ENCODE data around the gene SLC22A5.

The SLC22A5 gene

DNA sequence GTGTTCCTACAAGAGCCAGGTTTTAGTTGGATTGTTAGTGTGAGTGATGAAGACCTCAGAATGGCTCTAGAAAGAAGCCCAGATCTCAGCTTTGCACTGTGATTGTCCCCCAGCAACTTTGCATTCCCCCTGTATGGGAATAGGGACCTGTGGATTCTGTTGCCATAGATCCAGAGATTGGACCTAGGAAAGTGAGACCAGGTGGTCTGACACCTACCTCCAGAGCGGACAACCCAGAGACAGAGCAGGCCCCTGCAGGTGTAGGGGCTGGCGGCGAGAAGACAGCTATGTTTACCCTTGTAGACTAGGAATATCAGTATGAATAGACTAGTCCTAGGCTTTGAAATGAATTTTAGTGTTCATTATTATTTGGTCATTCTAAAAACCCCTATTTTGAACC lies 67.4 kb downstream of the SLC22A5 start:
- TF ChIP-seq POLR2AphosphoS5 (IDR thresholded peaks at IDR 0.05; ENCODE audit: low read depth, low read length) = no peak
- no peak for TF ChIP-seq TAF1 (IDR thresholded peaks at IDR 0.05; ENCODE audit: borderline replicate concordance, insufficient read depth, low read length)
- no peak for TF ChIP-seq SIN3A (IDR thresholded peaks at IDR 0.05; ENCODE audit: borderline replicate concordance, insufficient read depth, low read length)
- TF ChIP-seq, protein P1, sequence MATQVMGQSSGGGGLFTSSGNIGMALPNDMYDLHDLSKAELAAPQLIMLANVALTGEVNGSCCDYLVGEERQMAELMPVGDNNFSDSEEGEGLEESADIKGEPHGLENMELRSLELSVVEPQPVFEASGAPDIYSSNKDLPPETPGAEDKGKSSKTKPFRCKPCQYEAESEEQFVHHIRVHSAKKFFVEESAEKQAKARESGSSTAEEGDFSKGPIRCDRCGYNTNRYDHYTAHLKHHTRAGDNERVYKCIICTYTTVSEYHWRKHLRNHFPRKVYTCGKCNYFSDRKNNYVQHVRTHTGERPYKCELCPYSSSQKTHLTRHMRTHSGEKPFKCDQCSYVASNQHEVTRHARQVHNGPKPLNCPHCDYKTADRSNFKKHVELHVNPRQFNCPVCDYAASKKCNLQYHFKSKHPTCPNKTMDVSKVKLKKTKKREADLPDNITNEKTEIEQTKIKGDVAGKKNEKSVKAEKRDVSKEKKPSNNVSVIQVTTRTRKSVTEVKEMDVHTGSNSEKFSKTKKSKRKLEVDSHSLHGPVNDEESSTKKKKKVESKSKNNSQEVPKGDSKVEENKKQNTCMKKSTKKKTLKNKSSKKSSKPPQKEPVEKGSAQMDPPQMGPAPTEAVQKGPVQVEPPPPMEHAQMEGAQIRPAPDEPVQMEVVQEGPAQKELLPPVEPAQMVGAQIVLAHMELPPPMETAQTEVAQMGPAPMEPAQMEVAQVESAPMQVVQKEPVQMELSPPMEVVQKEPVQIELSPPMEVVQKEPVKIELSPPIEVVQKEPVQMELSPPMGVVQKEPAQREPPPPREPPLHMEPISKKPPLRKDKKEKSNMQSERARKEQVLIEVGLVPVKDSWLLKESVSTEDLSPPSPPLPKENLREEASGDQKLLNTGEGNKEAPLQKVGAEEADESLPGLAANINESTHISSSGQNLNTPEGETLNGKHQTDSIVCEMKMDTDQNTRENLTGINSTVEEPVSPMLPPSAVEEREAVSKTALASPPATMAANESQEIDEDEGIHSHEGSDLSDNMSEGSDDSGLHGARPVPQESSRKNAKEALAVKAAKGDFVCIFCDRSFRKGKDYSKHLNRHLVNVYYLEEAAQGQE (IDR thresholded peaks at IDR 0.05; ENCODE audit: insufficient read depth in 1 of 2, low read depth in 2 of 2, low read length in 2 of 2) = no peak
- no peak for TF ChIP-seq FOXP2 (optimal IDR thresholded peaks at IDR 0.05; ENCODE audit: borderline replicate concordance, extremely low read depth, extremely low read length, insufficient read depth)

DNA sequence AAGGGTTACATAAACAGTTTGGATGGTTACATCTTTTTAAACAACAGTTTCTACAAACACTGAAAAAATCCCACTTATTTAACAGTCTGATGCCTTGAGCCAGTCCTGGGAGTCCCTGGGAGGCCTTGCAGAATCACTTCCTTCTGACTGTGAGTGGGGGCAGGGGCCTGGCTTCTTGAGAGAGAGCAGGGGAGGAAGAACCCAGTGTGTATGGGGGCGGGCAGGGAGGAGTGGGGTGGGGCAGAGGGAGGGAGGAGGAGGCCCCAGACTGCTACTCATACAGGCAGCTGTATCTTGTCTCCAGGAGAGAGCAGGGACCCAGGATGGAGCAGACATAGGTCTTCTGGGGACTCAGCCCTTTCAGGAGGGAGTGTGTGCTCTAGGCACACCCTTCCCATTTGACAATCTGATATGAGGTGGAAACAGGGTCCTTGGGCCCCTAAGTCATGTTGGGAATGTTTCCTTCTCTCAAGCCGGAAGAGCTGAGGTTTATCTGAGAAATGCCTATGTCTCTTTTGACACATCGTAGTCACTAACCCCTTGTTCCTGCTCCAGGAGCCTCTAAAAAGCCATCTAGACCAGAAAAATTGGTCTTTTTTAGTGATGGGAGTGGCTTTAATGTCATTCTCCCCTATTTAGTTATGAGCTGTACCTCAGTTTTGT lies 68.2 kb downstream of the SLC22A5 start:
- TF ChIP-seq TAF1 (IDR thresholded peaks at IDR 0.05; ENCODE audit: borderline replicate concordance, insufficient read depth, low read length) = no peak
- TF ChIP-seq POLR2AphosphoS5 (IDR thresholded peaks at IDR 0.05; ENCODE audit: low read depth, low read length) = no peak
- TF ChIP-seq SIN3A (IDR thresholded peaks at IDR 0.05; ENCODE audit: borderline replicate concordance, insufficient read depth, low read length) = no peak
- no peak for TF ChIP-seq FOXP2 (optimal IDR thresholded peaks at IDR 0.05; ENCODE audit: borderline replicate concordance, extremely low read depth, extremely low read length, insufficient read depth)
- TF ChIP-seq, protein P1 (IDR thresholded peaks at IDR 0.05; ENCODE audit: insufficient read depth in 1 of 2, low read depth in 2 of 2, low read length in 2 of 2) = no peak

DNA sequence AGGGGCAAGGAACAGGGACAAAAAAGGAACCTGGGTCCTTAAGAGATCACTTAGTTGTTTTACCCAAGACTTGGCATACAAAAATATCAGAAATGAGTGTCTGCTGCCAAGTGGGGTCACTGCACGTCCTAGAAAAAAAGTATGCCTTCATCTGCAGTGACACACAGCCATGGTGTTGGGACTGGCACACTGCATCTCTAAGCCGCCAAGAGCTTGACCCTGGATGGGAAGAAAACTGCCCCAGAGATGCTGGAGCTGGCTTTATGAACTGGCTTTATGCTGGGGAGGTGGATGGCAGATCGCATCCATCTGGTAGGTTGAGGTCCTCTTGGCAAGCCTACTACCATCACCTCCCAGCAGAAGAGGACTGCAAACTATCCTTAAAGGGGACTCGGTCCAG lies 69.4 kb downstream of the SLC22A5 start:
- TF ChIP-seq, protein P1 (IDR thresholded peaks at IDR 0.05; ENCODE audit: insufficient read depth in 1 of 2, low read depth in 2 of 2, low read length in 2 of 2) = no peak
- TF ChIP-seq TAF1 (IDR thresholded peaks at IDR 0.05; ENCODE audit: borderline replicate concordance, insufficient read depth, low read length) (no peak), POLR2AphosphoS5 (IDR thresholded peaks at IDR 0.05; ENCODE audit: low read depth, low read length) (no peak), FOXP2 (optimal IDR thresholded peaks at IDR 0.05; ENCODE audit: borderline replicate concordance, extremely low read depth, extremely low read length, insufficient read depth) (no peak), SIN3A (IDR thresholded peaks at IDR 0.05; ENCODE audit: borderline replicate concordance, insufficient read depth, low read length) (no peak)

DNA sequence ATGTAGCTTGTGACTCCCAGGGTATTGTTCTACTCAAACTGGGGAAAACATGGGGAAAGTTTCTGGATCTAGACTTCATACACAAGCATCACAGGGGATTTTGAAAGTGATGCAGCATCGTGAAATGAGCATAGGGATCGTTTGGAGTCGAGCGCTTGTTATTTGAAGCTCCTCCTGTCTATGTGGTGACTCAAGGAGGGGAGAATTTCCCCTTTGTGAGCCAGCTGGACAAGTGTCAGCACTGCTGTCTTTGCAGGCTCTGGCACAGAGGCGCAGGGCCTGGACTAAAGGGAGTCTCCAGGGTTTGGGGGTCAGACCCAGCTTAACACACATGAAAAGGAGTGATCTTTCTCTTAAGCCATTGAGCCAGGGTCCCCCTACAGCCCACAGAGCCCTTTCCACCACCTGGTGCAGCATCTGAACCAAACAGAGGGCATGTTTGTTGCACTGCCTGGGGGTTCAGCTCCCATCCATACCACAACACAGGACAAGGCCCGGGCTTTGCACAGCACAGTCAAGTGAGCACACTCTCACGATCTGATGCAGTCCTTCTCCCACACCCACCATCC lies 70.1 kb downstream of the SLC22A5 start:
- TF ChIP-seq, protein P1 (IDR thresholded peaks at IDR 0.05; ENCODE audit: insufficient read depth in 1 of 2, low read depth in 2 of 2, low read length in 2 of 2) = no peak
- TF ChIP-seq FOXP2 (optimal IDR thresholded peaks at IDR 0.05; ENCODE audit: borderline replicate concordance, extremely low read depth, extremely low read length, insufficient read depth) (no peak), SIN3A (IDR thresholded peaks at IDR 0.05; ENCODE audit: borderline replicate concordance, insufficient read depth, low read length) (no peak), POLR2AphosphoS5 (IDR thresholded peaks at IDR 0.05; ENCODE audit: low read depth, low read length) (no peak), TAF1 (IDR thresholded peaks at IDR 0.05; ENCODE audit: borderline replicate concordance, insufficient read depth, low read length) (no peak)
